ENCODE measurements around the gene ALDH1A2. TPM values are rescaled to one million over a fixed set of nuclear protein-coding genes. Genes with fewer than 3 reads are reported as not detected.

ALDH1A2 gene
- total RNA-seq, 1 donor from 2014 or later = 30.8 TPM

DNA sequence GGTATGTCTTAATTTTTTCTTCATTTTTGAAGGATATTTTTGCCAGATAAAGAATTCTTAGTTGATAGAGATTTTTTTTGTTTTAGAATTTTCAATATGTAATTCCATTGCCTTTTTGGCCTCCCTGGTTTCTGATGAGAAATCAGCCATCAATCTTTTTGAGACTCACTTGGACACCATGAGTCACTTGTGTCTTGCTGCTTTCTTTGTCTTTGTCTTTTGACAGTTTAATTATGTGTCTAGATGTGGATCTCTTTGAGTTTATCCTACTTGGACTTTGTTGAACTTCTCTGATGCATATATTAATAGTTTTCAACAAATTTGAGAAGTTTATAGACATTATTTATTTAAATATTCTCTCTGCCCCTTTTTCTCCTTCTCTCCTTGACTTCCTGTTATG is 38.0 kb upstream of the ALDH1A2 start:
- no peak for DNase-seq (ENCODE audit: low spot score)
- H3K9ac ChIP-seq = no peak overlapping the region
- no peaks in the 10 kb centered on the region for H3K79me2 ChIP-seq (ENCODE audit: low read depth)
- no peak overlapping the region for H3K27ac ChIP-seq
- Mint-ChIP-seq H3K27me3 (ENCODE audit: insufficient read depth, low read depth) (no peaks in the 10 kb centered on the region), H3K9me3 (no peaks in the 10 kb centered on the region), H3K4me1 (no peaks in the 10 kb centered on the region), H3K27ac (no peak overlapping the region), H3K4me3 (no peak overlapping the region), H3K36me3 (no peaks in the 10 kb centered on the region)
- H3F3A ChIP-seq (ENCODE audit: low read depth) = no peaks in the 10 kb centered on the region
- no peaks in the 10 kb centered on the region for H3K9me3 ChIP-seq (ENCODE audit: low read depth)
- TF ChIP-seq, protein P1, sequence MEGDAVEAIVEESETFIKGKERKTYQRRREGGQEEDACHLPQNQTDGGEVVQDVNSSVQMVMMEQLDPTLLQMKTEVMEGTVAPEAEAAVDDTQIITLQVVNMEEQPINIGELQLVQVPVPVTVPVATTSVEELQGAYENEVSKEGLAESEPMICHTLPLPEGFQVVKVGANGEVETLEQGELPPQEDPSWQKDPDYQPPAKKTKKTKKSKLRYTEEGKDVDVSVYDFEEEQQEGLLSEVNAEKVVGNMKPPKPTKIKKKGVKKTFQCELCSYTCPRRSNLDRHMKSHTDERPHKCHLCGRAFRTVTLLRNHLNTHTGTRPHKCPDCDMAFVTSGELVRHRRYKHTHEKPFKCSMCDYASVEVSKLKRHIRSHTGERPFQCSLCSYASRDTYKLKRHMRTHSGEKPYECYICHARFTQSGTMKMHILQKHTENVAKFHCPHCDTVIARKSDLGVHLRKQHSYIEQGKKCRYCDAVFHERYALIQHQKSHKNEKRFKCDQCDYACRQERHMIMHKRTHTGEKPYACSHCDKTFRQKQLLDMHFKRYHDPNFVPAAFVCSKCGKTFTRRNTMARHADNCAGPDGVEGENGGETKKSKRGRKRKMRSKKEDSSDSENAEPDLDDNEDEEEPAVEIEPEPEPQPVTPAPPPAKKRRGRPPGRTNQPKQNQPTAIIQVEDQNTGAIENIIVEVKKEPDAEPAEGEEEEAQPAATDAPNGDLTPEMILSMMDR (IDR thresholded peaks at IDR 0.05) = no peak
- TF ChIP-seq EZH2 (IDR thresholded peaks at IDR 0.05) = no peak
- no peak for TF ChIP-seq EZH2phosphoT487 (IDR thresholded peaks at IDR 0.05)
- H3K4me2 ChIP-seq = no peak overlapping the region
- H3K4me1 ChIP-seq = no peaks in the 10 kb centered on the region
- H4K20me1 ChIP-seq (ENCODE audit: low read depth) = no peaks in the 10 kb centered on the region
- no peaks in the 10 kb centered on the region for H3K36me3 ChIP-seq
- no peak overlapping the region for H2AFZ ChIP-seq (replicated peaks)
- H3K4me3 ChIP-seq = no peak overlapping the region
- H3K27me3 ChIP-seq = no peaks in the 10 kb centered on the region

DNA sequence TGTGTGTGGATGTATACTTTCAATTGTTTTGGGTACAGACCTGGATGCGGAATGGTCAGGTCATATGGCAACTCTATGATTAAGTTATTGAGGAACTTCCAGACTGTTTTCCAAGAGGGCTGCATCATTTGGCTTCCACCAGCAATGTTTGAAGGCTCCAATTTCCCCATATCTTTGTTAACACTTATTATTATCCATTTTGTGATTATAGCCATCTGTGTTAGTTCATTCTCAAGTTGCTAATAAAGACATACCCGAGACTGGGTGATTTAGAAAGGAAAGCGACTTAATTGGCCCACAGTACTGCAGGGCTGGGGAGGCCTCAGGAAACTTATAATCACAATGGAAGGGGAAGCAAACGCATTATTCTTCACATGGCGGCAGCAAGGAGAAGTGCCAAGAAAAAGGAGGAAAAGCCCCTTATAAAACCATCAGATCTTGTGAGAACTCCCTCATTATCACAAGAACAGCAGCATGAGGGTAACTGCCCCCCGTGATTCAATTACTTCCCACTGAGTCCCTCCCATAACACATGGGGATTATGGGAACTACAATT is 31.1 kb upstream of the ALDH1A2 start:
- no peaks in the 10 kb centered on the region for H3F3A ChIP-seq (ENCODE audit: low read depth)
- no peak for TF ChIP-seq EZH2 (IDR thresholded peaks at IDR 0.05)
- TF ChIP-seq EZH2phosphoT487 (IDR thresholded peaks at IDR 0.05) = no peak
- TF ChIP-seq, protein P1 (IDR thresholded peaks at IDR 0.05) = no peak
- H3K27me3 ChIP-seq = no peaks in the 10 kb centered on the region
- no peak overlapping the region for H3K27ac Mint-ChIP-seq
- no peaks in the 10 kb centered on the region for H4K20me1 ChIP-seq (ENCODE audit: low read depth)
- H3K9me3 Mint-ChIP-seq = no peaks in the 10 kb centered on the region
- H3K9me3 ChIP-seq (ENCODE audit: low read depth) = no peaks in the 10 kb centered on the region
- no peak overlapping the region for H3K4me3 Mint-ChIP-seq
- H3K36me3 Mint-ChIP-seq = no peaks in the 10 kb centered on the region
- no peaks in the 10 kb centered on the region for H3K36me3 ChIP-seq
- no peak overlapping the region for H3K9ac ChIP-seq
- H3K4me1 Mint-ChIP-seq = no peaks in the 10 kb centered on the region
- no peak overlapping the region for H3K4me3 ChIP-seq
- no peaks in the 10 kb centered on the region for H3K79me2 ChIP-seq (ENCODE audit: low read depth)
- H2AFZ ChIP-seq (replicated peaks) = no peak overlapping the region
- no peaks in the 10 kb centered on the region for H3K4me1 ChIP-seq
- DNase-seq (ENCODE audit: low spot score) = no peak
- no peak overlapping the region for H3K27ac ChIP-seq
- no peaks in the 10 kb centered on the region for H3K27me3 Mint-ChIP-seq (ENCODE audit: insufficient read depth, low read depth)
- H3K4me2 ChIP-seq = no peak overlapping the region

DNA sequence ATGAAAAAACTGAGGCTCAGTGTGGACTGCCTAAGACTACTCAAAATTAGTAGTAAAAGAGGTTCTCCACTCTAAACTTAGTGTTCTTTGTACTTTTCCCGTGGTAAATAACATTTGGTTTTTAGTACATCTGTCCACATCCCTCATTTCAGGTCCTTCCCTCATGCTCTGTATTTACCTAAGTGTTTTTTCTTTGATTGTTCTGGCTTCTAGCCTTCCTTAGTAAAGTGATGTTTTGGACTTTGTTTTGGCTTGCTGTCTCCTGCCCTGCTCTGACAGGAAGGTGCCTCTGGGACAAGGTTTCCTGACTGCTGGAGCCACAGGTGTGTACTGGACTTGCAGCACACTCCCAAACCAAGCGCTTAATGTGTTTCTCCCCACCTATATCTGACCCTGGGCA is 29.9 kb upstream of the ALDH1A2 start:
- DNase-seq (ENCODE audit: low spot score) = no peak
- Histone ChIP-seq H3F3A (ENCODE audit: low read depth) (no peaks in the 10 kb centered on the region), H4K20me1 (ENCODE audit: low read depth) (no peaks in the 10 kb centered on the region), H3K9ac (no peak overlapping the region), H3K9me3 (ENCODE audit: low read depth) (no peaks in the 10 kb centered on the region), H3K4me1 (no peaks in the 10 kb centered on the region), H3K27me3 (no peaks in the 10 kb centered on the region), H3K36me3 (no peaks in the 10 kb centered on the region), H2AFZ (replicated peaks) (no peak overlapping the region), H3K27ac (no peak overlapping the region), H3K4me3 (no peak overlapping the region), H3K4me2 (no peak overlapping the region), H3K79me2 (ENCODE audit: low read depth) (no peaks in the 10 kb centered on the region)
- Mint-ChIP-seq H3K27me3 (ENCODE audit: insufficient read depth, low read depth) (no peaks in the 10 kb centered on the region), H3K9me3 (no peaks in the 10 kb centered on the region), H3K4me3 (no peak overlapping the region), H3K4me1 (no peaks in the 10 kb centered on the region), H3K36me3 (no peaks in the 10 kb centered on the region), H3K27ac (no peak overlapping the region)
- TF ChIP-seq EZH2phosphoT487 (IDR thresholded peaks at IDR 0.05) = no peak
- TF ChIP-seq, protein P1 (IDR thresholded peaks at IDR 0.05) = no peak
- no peak for TF ChIP-seq EZH2 (IDR thresholded peaks at IDR 0.05)
